Bone marrow (tissue), 2 donors: Measurements from ENCODE around the gene NHS.
A peak's percentile ranks its signal among the peaks of the same experiment; 100 is the strongest.
"Not testable (repeated sequence)": the region's sequence is repeated elsewhere in the genome, so short reads cannot be mapped to it uniquely, and the experiment has no call there.

Source experiments
- DNase-seq, 2 donors: peaks; one replicate each; lab custom pipeline; 2025; lab: John Stamatoyannopoulos, UW

The NHS gene

DNA sequence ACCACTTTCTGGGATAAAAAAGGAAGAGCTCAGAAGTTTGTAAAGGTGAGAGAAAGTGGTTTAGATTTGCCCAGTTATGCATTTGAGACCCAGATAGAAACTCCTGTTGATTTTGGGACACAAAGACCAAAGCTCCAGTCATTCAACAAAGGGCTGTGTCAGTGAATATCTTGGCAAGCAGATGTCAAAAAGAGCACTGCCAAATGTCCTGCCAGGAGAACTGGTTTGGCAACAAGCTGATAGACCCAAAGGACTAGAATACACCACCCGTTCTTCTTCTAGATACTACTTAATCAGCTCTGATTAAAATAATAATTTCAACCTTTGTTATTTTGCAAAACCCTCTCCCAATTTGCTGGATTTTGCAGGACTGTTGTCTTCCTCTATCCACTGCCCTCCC, 121.4 kb downstream of the NHS start:
- no peak for DNase-seq

DNA sequence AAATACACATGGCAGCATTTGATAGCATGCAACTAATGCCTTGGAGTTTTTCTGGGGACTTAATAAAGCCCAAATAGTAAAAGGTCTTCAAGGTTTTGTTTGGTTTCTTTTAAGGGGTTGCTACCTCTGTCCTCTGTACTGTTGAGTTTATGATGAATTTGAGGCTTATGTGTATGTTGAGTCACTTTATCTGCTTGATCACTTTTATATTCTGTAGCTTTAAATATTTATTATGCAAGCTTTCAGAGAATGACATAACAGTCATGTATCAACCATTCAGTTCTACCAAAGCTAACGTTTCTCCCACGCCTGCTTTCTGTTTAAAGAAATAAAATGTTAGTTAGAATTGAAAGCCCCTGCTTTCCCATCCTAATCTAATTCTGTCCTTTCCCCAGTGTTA, 122.2 kb downstream of the NHS start:
- DNase-seq, result no peak

DNA sequence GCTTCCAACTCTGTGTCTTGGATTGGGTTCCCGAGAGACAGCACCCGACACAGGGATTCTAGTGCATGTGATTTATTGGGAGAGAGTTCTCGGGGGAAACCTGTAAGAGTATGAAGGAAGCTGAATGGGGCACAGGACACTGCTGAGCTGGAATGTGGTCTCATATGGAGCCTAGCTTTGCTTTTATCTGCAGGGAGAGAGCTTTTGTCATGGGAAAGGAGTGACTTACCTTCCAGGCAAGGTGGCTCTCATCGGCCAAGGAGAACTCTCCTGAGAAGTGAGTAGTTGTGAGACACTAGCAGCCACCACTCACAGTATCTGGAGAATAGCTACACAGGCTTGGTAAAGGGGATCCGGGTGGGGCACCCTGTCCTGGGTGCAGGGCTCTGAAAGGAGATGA, 124.5 kb downstream of the NHS start:
- DNase-seq, result no peak

DNA sequence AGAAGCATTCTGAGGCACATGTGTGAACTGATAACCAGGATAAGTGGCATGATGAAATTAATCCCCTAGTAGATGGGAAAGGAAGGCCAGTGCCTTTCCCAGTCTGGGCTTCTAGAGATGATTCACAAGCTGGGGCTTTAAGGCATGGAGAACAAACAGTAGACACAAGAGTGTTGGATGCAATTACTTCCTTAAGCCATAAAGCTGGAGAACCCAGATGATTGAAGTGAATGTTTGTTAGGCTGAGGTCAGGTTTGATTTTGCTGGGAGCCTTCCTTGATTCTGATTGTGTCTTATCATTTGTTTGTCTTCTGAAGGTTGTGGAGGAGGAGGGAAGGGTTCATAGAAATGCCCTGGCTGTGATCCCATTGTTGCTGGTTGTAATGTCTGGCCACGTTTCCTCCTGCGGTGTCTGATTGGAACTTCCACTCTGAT, 125.2 kb downstream of the NHS start:
- no peak for DNase-seq

- DNase-seq, result no peak
Observed at GRCh38 chrX:17501746-17502145, 126.7 kb downstream of the NHS start.

GRCh38 chrX:17506352-17506751, 131.4 kb downstream of the NHS start:
- not testable (repeated sequence) for DNase-seq

DNA sequence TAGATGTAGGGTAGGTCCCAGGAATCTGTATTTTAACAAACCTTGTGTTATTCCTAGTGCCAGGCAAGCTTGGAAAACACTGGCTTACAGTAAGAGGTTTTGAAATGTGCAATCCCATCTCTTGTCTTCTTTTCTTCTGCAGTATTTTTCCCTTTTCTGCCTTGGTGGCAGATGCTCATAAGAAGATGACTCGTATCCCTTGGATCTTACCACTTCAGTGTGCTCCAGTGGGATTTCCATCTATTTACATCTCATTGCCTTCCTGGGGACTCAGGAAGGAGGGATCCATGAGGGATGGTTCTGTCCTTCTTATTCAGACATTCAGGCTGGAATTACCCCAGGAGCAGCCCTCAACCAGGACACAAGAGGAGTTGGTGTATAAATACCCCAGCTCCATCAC, 136.6 kb downstream of the NHS start:
- DNase-seq, result no peak

- no peak for DNase-seq
Observed at GRCh38 chrX:17519358-17519757, 144.4 kb downstream of the NHS start.

- DNase-seq, result no peak
Observed at GRCh38 chrX:17520016-17520615, 145.1 kb downstream of the NHS start.

GRCh38 chrX:17521871-17522693, 147.1 kb downstream of the NHS start:
- DNase-seq, result no peak

GRCh38 chrX:17525266-17525665, 150.3 kb downstream of the NHS start:
- no peak for DNase-seq

DNA sequence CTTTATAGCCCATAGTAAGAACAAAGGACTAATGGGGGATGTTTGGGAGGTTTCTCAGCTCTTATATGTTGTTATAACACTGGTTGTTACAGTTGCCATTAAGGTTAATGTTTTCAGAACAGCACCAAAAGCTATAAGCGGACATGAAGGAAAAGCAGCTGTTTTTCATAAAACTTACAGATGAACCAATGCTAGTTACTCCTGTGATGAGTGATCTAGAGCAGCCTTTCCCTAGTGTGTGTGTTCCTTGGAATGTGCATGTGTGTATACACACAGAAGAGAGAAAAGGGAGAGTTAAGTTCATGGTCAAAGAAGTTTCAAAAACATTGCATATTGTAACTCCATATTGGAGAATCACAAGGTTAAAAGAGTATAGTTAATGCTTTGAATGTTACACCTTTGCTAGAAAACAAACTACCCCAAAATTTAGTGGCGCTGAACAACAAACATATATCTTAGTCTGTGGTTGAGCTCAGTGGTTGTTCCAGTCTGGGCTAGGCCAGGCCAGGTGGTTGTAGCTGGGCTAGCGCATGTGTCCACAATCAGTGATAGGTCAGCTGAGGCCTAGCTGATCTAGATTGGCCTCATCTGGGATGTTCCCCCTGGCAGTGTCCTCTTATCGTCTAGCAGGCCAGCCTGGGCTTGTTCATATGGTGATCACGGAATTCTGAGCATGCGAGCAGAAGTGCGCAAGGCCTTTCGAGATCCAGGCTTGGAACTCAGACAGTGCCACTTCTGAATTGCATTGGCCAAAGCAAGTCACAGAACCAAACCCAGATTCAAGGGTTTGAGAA, 151.0 kb downstream of the NHS start:
- DNase-seq, result no peak

DNA sequence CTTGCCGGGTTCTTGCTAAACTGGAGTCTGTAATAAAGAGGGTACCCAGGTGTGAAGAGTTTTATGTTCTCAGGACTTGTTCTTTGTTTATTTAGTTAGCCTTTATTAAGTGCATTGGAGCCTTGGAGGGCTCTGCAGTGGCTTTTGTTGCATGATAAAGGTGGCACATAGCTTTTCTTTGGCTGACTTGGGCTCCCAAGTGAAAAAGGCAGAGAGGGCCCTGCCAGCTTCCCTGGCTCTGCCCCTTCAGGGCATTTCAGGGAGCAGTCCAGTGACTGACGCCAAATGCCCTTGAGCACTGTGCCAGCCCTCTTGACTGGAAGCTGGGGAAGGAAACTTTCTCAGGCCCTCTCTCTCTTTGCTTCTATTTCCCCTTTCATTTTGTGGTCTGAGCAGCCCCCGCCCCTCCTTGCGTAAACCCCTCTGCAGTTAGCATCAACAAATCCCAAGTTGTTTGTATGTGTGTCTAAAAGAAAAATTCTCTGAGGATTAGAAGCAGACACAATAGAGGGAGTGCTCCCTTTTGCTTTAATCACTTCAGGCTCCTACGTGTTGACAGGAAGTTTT, 152.2 kb downstream of the NHS start:
- peak in 1 of 2 donors; percentile 2 for DNase-seq

DNA sequence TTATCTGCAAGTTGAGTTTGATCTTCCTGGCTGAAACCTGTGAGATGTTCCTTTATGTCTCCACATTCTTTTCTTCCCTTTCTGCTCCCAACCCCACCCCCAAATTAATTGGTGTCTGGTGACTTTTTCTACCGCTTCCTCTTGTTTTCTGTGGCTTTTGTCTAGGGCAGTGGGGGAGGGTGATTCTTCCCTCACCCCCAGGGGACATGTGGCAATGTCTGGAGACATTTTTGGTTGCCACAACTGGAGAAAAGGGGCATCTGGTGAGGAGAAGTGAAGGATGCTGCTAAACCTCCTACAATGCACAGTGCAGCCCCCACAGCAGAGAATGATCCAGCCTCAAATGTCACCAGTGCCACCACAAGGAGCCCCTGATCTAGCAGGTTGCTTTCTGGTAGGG, 152.9 kb downstream of the NHS start:
- no peak for DNase-seq

GRCh38 chrX:17529151-17529745, 154.2 kb downstream of the NHS start:
- no peak for DNase-seq

- DNase-seq, result no peak
Observed at GRCh38 chrX:17531500-17531899, 156.5 kb downstream of the NHS start.

- DNase-seq, result no peak
Observed at GRCh38 chrX:17535229-17535628, 160.2 kb downstream of the NHS start.

- DNase-seq, result no peak
Observed at GRCh38 chrX:17537723-17538243, 162.8 kb downstream of the NHS start.

- no peak for DNase-seq
Observed at GRCh38 chrX:17542123-17542522, 167.1 kb downstream of the NHS start.

DNA sequence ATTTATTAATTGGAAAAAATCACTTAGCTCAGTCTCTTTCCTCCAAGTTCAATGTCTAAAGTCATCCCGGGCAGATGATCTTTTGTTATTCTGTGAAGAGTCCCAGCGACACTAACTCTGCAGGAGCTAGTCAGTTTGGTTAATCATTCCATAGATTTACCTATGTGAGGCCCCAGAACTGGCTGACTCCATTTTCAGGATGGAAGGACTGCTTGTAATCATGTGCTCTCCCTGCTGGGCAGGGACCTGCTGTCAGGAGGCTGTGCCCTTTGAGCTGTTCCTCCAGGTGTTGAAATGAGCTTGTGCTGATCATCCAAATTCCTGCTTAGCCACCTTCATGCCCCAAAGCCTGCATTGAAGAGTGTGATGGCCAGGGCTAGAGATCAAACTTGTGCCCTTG, 169.8 kb downstream of the NHS start:
- DNase-seq, result no peak

- DNase-seq, result no peak
Observed at GRCh38 chrX:17546356-17546755, 171.4 kb downstream of the NHS start.

DNA sequence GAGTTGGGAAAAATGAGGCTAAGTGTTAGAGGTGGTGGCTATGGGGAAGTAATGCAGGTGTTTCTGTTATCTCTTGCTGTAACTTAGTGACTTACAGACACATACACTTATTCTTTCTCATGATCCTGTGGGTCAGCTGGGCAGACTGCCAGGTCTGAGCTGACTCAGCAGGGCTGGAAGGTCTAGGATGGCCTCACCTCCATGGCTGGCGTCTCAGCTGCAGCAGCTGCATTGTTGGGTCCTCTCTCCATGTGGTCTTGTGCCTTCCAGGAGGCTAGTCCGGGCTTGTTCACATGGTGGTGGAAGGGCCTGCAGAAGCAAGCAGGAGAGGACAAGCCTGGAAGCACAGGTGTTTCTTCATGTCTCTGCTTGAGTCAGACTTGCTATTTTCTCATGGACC, 172.7 kb downstream of the NHS start:
- DNase-seq, result no peak
